NCI-H1694 (cell line): ENCODE results near the gene NOTCH4.
"Not testable (repeated sequence)": the region's sequence is repeated elsewhere in the genome, so short reads cannot be mapped to it uniquely, and the experiment has no call there.

ENCODE experiments used
- DNase-seq: peaks from one replicate; lab custom pipeline; 2025; lab: John Stamatoyannopoulos, UW

The NOTCH4 gene

GRCh38 chr6:32218167-32218566 lies 5.7 kb downstream of the NOTCH4 start:
- DNase-seq: no peak

GRCh38 chr6:32216998-32217397 lies 6.9 kb downstream of the NOTCH4 start:
- DNase-seq: no peak

GRCh38 chr6:32216285-32216684 lies 7.6 kb downstream of the NOTCH4 start:
- no peak for DNase-seq

GRCh38 chr6:32215617-32216016 lies 8.2 kb downstream of the NOTCH4 start:
- DNase-seq: no peak

GRCh38 chr6:32214126-32214525 lies 9.7 kb downstream of the NOTCH4 start:
- DNase-seq: no peak

- no peak for DNase-seq
Measured at GRCh38 chr6:32213649-32214048, 10.2 kb downstream of the NOTCH4 start.

- DNase-seq: no peak
Measured at GRCh38 chr6:32212076-32212760, 11.6 kb downstream of the NOTCH4 start.

- not testable (repeated sequence) for DNase-seq
Measured at GRCh38 chr6:32211432-32211831, 12.4 kb downstream of the NOTCH4 start.

- DNase-seq: no peak
Measured at GRCh38 chr6:32210191-32210601, 13.7 kb downstream of the NOTCH4 start.

- no peak for DNase-seq
Measured at GRCh38 chr6:32208996-32209395, 14.9 kb downstream of the NOTCH4 start.

- no peak for DNase-seq
Measured at GRCh38 chr6:32204268-32204715, 19.6 kb downstream of the NOTCH4 start.

GRCh38 chr6:32203426-32204267 lies 20.2 kb downstream of the NOTCH4 start:
- DNase-seq: no peak

- no peak for DNase-seq
Measured at GRCh38 chr6:32202186-32202585, 21.7 kb downstream of the NOTCH4 start.

- no peak for DNase-seq
Measured at GRCh38 chr6:32200711-32201475, 23.0 kb downstream of the NOTCH4 start.

- no peak for DNase-seq
Measured at GRCh38 chr6:32198866-32199265, 25.0 kb downstream of the NOTCH4 start.

- no peak for DNase-seq
Measured at GRCh38 chr6:32198345-32198696, 25.5 kb downstream of the NOTCH4 start.

- no peak for DNase-seq
Measured at GRCh38 chr6:32196682-32197616, 26.9 kb downstream of the NOTCH4 start.

GRCh38 chr6:32195902-32196681 lies 27.8 kb downstream of the NOTCH4 start:
- DNase-seq: peak; percentile 22

- DNase-seq: peak; percentile 95
Measured at GRCh38 chr6:32195652-32195901, 28.3 kb downstream of the NOTCH4 start.

- DNase-seq: no peak
Measured at GRCh38 chr6:32194825-32195651, 28.8 kb downstream of the NOTCH4 start.
